GM12873 (cell line): ENCODE results near the gene HSPB1.
A peak's percentile ranks its signal among the peaks of the same experiment; 100 is the strongest.

ENCODE experiments used
- TF ChIP-seq, protein P1 (sequence below): IDR thresholded peaks from 2 replicates; pipeline ENCODE4 v1.5.1; 2012; ENCODE audit warnings: low read depth, mild to moderate bottlenecking, moderate library complexity, low read length, control low read depth; ENCODE audit not compliant: insufficient read depth; ENCODE audit errors: missing control alignments

Gene HSPB1

DNA sequence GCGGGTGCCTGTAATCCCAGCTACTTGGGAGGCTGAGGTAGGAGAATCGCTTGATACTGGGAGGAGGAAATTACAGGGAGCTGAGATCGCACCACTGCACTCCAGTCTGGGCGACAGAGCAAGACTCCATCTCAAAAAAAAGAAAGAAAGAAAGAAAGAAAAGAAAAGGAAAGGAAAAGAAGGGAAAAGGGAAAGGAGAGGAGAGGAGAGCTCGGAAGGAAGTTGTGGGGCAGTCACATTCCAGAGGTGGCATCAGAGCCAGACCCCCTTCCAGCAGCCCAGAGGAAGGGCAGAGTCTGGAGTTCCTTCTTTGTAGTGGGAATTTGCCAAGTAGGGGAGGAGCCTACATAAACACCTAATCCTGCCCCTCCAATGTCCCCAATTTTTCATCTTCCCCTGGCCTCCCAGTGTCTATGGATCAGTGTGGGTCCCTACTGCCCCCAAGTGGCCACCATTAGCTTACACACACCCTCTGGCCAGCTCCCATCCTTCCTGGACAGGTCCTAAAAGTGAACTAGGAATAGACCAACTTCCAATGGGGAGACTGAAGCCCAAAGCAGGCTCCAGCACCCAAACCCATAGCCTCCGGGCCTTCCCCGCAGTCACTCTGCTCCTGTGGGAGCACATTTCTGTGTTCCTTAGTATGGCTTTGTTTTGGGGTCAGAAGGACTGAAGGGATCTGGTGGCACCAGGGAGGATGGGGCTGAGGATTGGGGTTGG lies 39.6 kb upstream of the HSPB1 start:
- TF ChIP-seq, protein P1, sequence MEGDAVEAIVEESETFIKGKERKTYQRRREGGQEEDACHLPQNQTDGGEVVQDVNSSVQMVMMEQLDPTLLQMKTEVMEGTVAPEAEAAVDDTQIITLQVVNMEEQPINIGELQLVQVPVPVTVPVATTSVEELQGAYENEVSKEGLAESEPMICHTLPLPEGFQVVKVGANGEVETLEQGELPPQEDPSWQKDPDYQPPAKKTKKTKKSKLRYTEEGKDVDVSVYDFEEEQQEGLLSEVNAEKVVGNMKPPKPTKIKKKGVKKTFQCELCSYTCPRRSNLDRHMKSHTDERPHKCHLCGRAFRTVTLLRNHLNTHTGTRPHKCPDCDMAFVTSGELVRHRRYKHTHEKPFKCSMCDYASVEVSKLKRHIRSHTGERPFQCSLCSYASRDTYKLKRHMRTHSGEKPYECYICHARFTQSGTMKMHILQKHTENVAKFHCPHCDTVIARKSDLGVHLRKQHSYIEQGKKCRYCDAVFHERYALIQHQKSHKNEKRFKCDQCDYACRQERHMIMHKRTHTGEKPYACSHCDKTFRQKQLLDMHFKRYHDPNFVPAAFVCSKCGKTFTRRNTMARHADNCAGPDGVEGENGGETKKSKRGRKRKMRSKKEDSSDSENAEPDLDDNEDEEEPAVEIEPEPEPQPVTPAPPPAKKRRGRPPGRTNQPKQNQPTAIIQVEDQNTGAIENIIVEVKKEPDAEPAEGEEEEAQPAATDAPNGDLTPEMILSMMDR: peak; percentile 84

DNA sequence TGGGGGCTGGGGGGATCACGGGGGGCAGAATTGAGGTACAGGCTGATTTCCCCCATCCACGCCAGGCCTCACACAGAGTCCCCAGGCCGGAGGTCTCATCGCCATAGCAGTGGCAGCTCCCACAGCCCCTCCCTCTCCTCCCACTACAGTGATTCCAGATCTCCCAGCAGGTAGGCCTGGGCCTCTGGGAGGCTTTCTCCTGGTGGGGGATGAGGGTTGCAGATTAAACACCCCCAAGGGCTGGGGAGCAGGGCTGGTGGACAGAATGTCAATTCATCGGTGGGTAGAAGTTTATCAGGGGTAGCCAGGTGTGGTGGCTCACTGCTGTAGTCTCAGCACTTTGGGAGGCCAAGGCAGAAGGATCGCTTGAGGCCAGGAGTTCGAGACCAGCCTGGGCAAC lies 37.2 kb upstream of the HSPB1 start:
- TF ChIP-seq, protein P1: no peak

DNA sequence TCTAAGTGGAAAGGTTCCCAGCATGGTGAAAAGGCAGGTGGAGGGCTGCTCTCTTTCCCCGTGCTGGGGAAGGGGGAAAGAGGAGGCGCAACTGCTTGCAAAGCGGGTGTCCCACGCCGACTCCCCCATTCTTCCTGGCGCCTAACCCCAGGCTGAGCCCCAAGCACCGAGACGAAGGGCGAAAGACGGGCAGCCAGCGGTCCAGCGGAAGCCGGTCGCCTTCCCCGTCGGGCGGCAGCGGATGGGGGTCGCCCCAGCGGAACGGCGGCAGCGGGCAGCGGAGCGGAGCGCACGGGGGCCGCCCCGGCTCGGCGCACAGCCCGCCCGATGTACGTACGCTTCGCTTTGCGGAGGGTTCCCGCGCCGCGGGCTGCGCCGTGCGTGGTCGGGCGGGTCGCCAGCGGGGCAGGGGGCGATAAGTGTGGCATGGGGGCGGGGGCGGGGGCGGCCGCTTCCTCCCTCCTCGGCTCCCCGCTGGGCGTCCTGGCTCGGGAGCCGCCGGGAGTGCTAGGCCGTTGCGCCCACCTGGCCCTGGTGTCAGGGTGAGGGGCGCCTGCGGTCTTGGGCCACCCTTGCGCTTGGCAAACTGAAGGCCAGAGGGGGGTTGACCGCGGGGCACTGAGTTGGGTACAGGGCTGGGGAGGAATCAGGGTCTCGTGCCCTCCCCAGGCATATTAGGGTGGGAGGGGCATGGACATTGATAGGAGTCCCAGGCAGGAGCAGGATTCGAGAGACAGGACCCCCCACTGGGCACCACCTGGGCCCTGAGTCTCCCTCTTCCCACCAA lies 35.2 kb upstream of the HSPB1 start:
- TF ChIP-seq, protein P1: no peak

DNA sequence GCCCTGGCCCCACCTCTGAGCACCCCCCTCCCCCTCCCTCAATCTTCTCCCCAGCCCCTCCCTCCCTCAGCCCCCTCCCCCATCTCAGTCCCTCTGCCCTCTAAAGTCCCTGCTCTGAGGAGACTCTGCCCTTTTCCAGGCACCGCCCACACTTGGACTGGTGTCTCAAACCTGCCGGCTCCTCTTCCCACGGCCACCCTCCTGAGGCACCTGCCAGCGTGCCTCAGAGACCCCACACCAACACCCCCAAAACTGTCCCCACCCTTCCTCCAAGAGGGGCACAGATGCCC lies 34.6 kb upstream of the HSPB1 start:
- TF ChIP-seq, protein P1: no peak

DNA sequence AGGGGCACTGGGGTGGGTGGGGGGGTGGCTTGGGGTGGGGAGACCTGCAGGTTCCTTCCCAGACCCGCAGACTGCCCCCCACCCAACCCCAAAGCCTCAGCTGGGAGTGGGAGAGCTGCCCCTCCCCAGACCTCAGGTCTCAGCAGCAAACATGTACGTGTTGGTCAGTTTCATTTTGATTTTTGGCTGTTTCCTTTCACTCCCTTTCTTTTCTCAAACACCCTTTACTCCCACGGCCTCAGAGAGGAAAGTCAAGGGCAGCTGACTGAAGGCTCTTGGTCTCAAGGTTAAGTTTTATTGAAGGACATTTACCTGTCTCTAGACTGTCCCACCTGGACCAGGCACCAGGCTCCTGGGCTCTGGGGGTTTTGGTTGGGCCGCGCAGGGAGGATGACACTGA lies 34.1 kb upstream of the HSPB1 start:
- TF ChIP-seq, protein P1: no peak

DNA sequence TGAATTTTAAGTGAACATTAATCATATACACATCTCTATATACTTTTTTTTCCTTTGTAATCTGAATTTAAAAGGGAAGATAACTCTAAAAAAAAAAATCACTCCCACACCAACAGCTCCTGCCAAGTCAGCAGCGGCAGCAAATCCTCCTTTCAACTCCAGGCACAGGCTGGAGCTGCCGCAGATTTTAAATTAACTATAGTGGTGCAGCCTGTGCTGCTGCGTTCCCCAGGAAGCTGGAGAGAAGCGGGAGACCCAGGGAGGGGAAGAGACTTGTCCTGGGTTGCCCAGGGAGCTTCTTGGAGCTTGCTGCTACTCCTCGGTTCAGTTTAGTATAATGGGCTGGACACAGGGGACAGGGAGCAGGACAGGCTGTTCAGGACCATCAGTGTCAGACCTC lies 32.6 kb upstream of the HSPB1 start:
- TF ChIP-seq, protein P1: no peak

DNA sequence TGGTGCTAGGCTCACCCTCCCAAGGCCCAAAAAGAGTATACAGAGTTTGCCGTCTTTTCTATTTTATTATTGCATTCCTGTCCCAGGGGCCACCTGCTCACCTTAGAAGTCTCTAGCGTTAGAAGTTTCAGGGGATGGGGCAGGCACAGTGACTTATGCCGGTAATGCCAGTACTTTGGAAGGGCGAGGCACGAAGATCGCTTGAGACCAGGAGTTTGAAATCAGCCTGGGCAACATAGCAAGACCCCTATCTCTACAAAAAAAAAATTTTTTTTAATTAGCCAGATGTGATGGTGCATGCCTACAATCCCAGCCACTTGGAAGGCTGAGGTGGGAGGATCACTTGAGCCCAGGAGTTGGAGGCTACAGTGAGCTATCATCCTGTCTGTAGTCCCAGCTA lies 30.3 kb upstream of the HSPB1 start:
- TF ChIP-seq, protein P1: no peak
